Lower leg skin (tissue), 3 donors: ENCODE data around the gene JAK3.

Experiments
- CTCF ChIP-seq, 3 donors: fragments of 450-650 bp; IDR thresholded peaks; one replicate each; pipeline ENCODE4 v1.5.1; 2016; ENCODE audit warnings: antibody characterized with exemption in 3 of 3, mild to moderate bottlenecking in 3 of 3, moderate library complexity in 2 of 3
- POLR2A ChIP-seq, 2 donors: fragments of 450-650 bp; IDR thresholded peaks; one replicate each; pipeline ENCODE4 v1.6.1; 2016 to 2017; ENCODE audit warnings: antibody characterized with exemption in 2 of 2, mild to moderate bottlenecking in 1 of 2, moderate library complexity in 1 of 2

GRCh38 chr19:17836530-17836929 lies 11.3 kb downstream of the JAK3 start:
- no peak for TF ChIP-seq POLR2A (IDR thresholded peaks at IDR 0.05)
- no peak for TF ChIP-seq CTCF (IDR thresholded peaks at IDR 0.05)
